A549 (cell line): ENCODE measurements around the gene PPIG. TPM values are rescaled to one million over a fixed set of nuclear protein-coding genes. Genes with fewer than 3 reads are reported as not detected.
"Not testable (repeated sequence)": the region's sequence is repeated elsewhere in the genome, so short reads cannot be mapped to it uniquely, and the experiment has no call there.

Experiments used
- ATAC-seq, 2 experiments: fragments of 200-7000 bp in 1 of 2; fragments of >200 bp in 1 of 2; cut with Nextera tagmentation in 1 of 2; cut with Tn5 transposase in 1 of 2; 3 replicates each; pipeline versions ENCODE4 v1.8.0 to v1.9.1; 2018 to 2020; ENCODE audit warnings: mild to moderate bottlenecking in 1 of 2, moderate library complexity in 1 of 2
- CTCF ChIA-PET: fragments of 300-600 bp; sonication (Branson Sonifier 250); formaldehyde crosslinking; extraction: SDS; loops from one replicate; lab custom pipeline; 2021; ENCODE audit warnings: antibody characterized with exemption, inconsistent platforms; lab: Yijun Ruan, JAX
- POLR2A ChIA-PET: fragments of 350-600 bp; formaldehyde crosslinking; extraction: SDS; loops from one replicate; lab custom pipeline; 2021; ENCODE audit warnings: antibody characterized with exemption, inconsistent platforms; lab: Yijun Ruan, JAX
- DNase-seq, 2 experiments: peaks; one replicate each; pipeline versions ENCODE4 v3.0.0 to v3.0.0-alpha.2; 2011 to 2016; ENCODE audit warnings: low read depth in 1 of 2, low spot score in 1 of 2
- FAIRE-seq: peaks from 2 replicates; lab custom pipeline; 2011; peaks lifted over from hg19 to GRCh38; lab: Jason Lieb, UNC
- H3K27ac ChIP-seq, 2 experiments: fragments of >200 bp; sonication (Bioruptor Twin); formaldehyde crosslinking; 3 replicates each; pipeline ENCODE4 v1.5.1; 2016 to 2017
- H3K4me1 ChIP-seq: fragments of >200 bp; sonication (Bioruptor Twin); formaldehyde crosslinking; 3 replicates; pipeline ENCODE4 v1.6.1; 2016
- H3K4me2 ChIP-seq: fragments of >200 bp; sonication (Bioruptor Twin); formaldehyde crosslinking; 3 replicates; pipeline ENCODE4 v1.6.1; 2016
- H3K4me3 ChIP-seq: fragments of >200 bp; sonication (Bioruptor Twin); formaldehyde crosslinking; 3 replicates; pipeline ENCODE4 v1.5.1; 2016
- H3K9me3 ChIP-seq: fragments of >200 bp; sonication (Bioruptor Twin); formaldehyde crosslinking; 3 replicates; pipeline ENCODE4 v1.6.1; 2016
- ATOH8 ChIP-seq: fragments of 250-450 bp; sonication (Bioruptor Pico); IDR thresholded peaks from 2 replicates; pipeline ENCODE4 v1.5.0; 2020; ENCODE audit warnings: low read depth, mild to moderate bottlenecking, moderate library complexity
- ESRRA ChIP-seq: fragments of 150-350 bp; IDR thresholded peaks from 2 replicates; pipeline ENCODE4 v1.6.1; 2014; ENCODE audit warnings: mild to moderate bottlenecking, low read length, borderline replicate concordance
- FOSB ChIP-seq: fragments of 250-450 bp; sonication (Bioruptor Pico); IDR thresholded peaks from 2 replicates; pipeline ENCODE4 v1.5.0; 2020; ENCODE audit warnings: mild to moderate bottlenecking, moderate library complexity
- GATA3 ChIP-seq: IDR thresholded peaks from 2 replicates; pipeline ENCODE4 v1.6.1; 2012; ENCODE audit warnings: borderline replicate concordance
- HEYL ChIP-seq: fragments of 250-450 bp; sonication (Bioruptor Pico); IDR thresholded peaks from 2 replicates; pipeline ENCODE4 v1.8.0; 2021; ENCODE audit warnings: mild to moderate bottlenecking, moderate library complexity
- HOXA7 ChIP-seq: fragments of 250-450 bp; sonication (Bioruptor Pico); IDR thresholded peaks from 2 replicates; pipeline ENCODE4 v1.5.0; 2020; ENCODE audit warnings: mild to moderate bottlenecking, moderate library complexity
- HOXB5 ChIP-seq: fragments of 250-450 bp; sonication (Bioruptor Pico); IDR thresholded peaks from 2 replicates; pipeline ENCODE4 v1.5.0; 2020; ENCODE audit warnings: mild to moderate bottlenecking, moderate library complexity
- JUN ChIP-seq, 2 experiments: fragments of >200 bp; sonication (Bioruptor Twin); formaldehyde crosslinking; IDR thresholded peaks; 2 replicates in 1 of 2; 3 replicates in 1 of 2; pipeline ENCODE4 v1.6.1; 2016 to 2017
- JUNB ChIP-seq: fragments of >200 bp; sonication (Bioruptor Twin); formaldehyde crosslinking; IDR thresholded peaks from 2 replicates; pipeline ENCODE4 v1.6.1; 2016
- MAX ChIP-seq: IDR thresholded peaks from 2 replicates; pipeline ENCODE4 v1.6.1; 2012
- NFE2L2 ChIP-seq: fragments of 150-350 bp; conservative IDR thresholded peaks from 2 replicates; pipeline ENCODE4 v1.6.1; 2014; ENCODE audit warnings: low read length
- PBX3 ChIP-seq: IDR thresholded peaks from 2 replicates; pipeline ENCODE4 v1.6.1; 2012
- POLR2A ChIP-seq: IDR thresholded peaks from 2 replicates; pipeline ENCODE4 v1.6.1; 2012; ENCODE audit warnings: mild to moderate bottlenecking, low read length
- RCOR1 ChIP-seq: fragments of 150-350 bp; IDR thresholded peaks from 2 replicates; pipeline ENCODE4 v1.6.1; 2014; ENCODE audit warnings: antibody characterized with exemption, low read length, low read depth
- REST ChIP-seq: fragments of 200-600 bp; sonication (generic); IDR thresholded peaks from 2 replicates; pipeline ENCODE4 v1.6.1; 2016; ENCODE audit warnings: antibody characterized with exemption, mild to moderate bottlenecking, moderate library complexity
- RFX5 ChIP-seq: fragments of 450-650 bp; IDR thresholded peaks from 2 replicates; pipeline ENCODE4 v1.7.1; 2014; ENCODE audit warnings: antibody characterized with exemption, mild to moderate bottlenecking, moderate library complexity
- SREBF2 ChIP-seq: fragments of 450-650 bp; IDR thresholded peaks from 2 replicates; pipeline ENCODE4 v1.6.1; 2014; ENCODE audit warnings: mild to moderate bottlenecking, moderate library complexity
- TP53 ChIP-seq: fragments of 250-450 bp; sonication (Bioruptor Pico); IDR thresholded peaks from 2 replicates; pipeline ENCODE4 v1.5.0; 2021; ENCODE audit warnings: mild to moderate bottlenecking, moderate library complexity
- USF2 ChIP-seq: fragments of 450-650 bp; IDR thresholded peaks from 2 replicates; pipeline ENCODE4 v1.6.1; 2014; ENCODE audit warnings: antibody characterized with exemption
- ZC3H11A ChIP-seq: fragments of 450-650 bp; IDR thresholded peaks from 2 replicates; pipeline ENCODE4 v1.6.1; 2014; ENCODE audit warnings: antibody characterized with exemption, mild to moderate bottlenecking
- ZNF302 ChIP-seq: fragments of 250-450 bp; sonication (Bioruptor Pico); IDR thresholded peaks from 2 replicates; pipeline ENCODE4 v1.9.0; 2021; ENCODE audit warnings: inconsistent platforms, mild to moderate bottlenecking, moderate library complexity
- WGBS: methylation state at CpG from one replicate; pipeline ENCODE4 v1.1.6; 2017; ENCODE audit errors: missing lambda C conversion rate; 5-methylcytosine and 5-hydroxymethylcytosine counted together
- polyA plus RNA-seq, 4 experiments: library from polyadenylated mRNA; depleted of rRNA in 3 of 4; stranded (reverse); fragments of >200 nt; fragmentation: RNase III in 1 of 4; extraction: RNeasy Plus Mini Kit Qiagen cat#74134 plus additional on column Dnase treatment in 1 of 4; gene quantifications; 2 replicates in 3 of 4; 3 replicates in 1 of 4; pipeline ENCODE4 v1.2.3, GENCODE V29; 2011 to 2017

PPIG gene
- polyA plus RNA-seq, 2 of the 4 experiments (the other 2 are of a cell fraction): 60.5 to 70.8 TPM

- no peak for TF ChIP-seq ESRRA
- no peak for TF ChIP-seq HOXB5
Observed at GRCh38 chr2:169565686-169566085, 18.5 kb upstream of the PPIG start (continued).

GRCh38 chr2:169569948-169570347, 14.2 kb upstream of the PPIG start:
- Histone ChIP-seq H3K4me1 (peaks cover 9% of the 10 kb centered on the region), H3K4me3 (no peak overlapping the region), H3K4me2 (no peak overlapping the region), H3K27ac (no peak overlapping the region), H3K9me3 (no peaks in the 10 kb centered on the region)
- WGBS: 86% methylated on average over 2 of the region's 2 CpGs
- no peak for TF ChIP-seq USF2
- no peak for TF ChIP-seq RFX5
- TF ChIP-seq FOSB (CRISPR knock-in tag): no peak
- no peak for TF ChIP-seq PBX3
- FAIRE-seq: no peak
- ATAC-seq: no peak
- DNase-seq: no peak
- ChIA-PET POLR2A (no interaction called here), CTCF (no interaction called here)

- H3K4me2 ChIP-seq, DNase-seq, FAIRE-seq, ATAC-seq, H3K9me3 ChIP-seq, H3K4me1 ChIP-seq, POLR2A ChIA-PET, H3K4me3 ChIP-seq, H3K27ac ChIP-seq: not testable (repeated sequence)
- WGBS: 78% methylated on average over 4 of the region's 4 CpGs
- CTCF ChIA-PET: interaction anchor here (1.2 kb wide), 1 partner anchor 42 kb away, joined by 3 read pairs; no protein-coding TSS in a partner anchor
Observed at GRCh38 chr2:169570752-169571151, 13.4 kb upstream of the PPIG start.

GRCh38 chr2:169571571-169571970, 12.6 kb upstream of the PPIG start:
- Histone ChIP-seq H3K4me1 (peaks cover 9% of the 10 kb centered on the region), H3K4me2 (peak overlapping the region; percentile 95), H3K9me3 (no peaks in the 10 kb centered on the region), H3K27ac (no peak overlapping the region), H3K4me3 (no peak overlapping the region)
- 87% methylated on average over 3 of the region's 3 CpGs for WGBS
- FAIRE-seq: no peak
- no peak for DNase-seq
- CTCF ChIA-PET: interaction anchor here (1.2 kb wide), 2 partner anchors 14 to 43 kb away, joined by 3 read pairs; no protein-coding TSS in a partner anchor
- ATAC-seq: no peak
- TF ChIP-seq MAX (no peak), HOXA7 (no peak)
- POLR2A ChIA-PET: no interaction called here

GRCh38 chr2:169572189-169572588, 12.0 kb upstream of the PPIG start:
- H3K9me3 ChIP-seq: no peaks in the 10 kb centered on the region
- no peak overlapping the region for H3K27ac ChIP-seq
- ATAC-seq (no peak), DNase-seq (no peak), FAIRE-seq (no peak)
- WGBS: 11% methylated on average over 1 of the region's 1 CpG
- ChIA-PET POLR2A (no interaction called here), CTCF (interaction anchor here (1.2 kb wide), 2 partner anchors 13 to 44 kb away, joined by 3 read pairs; no protein-coding TSS in a partner anchor)
- TF ChIP-seq SREBF2 (no peak), REST (no peak), JUN (IDR thresholded peaks at IDR 0.05) (no peak), ZNF302 (CRISPR knock-in tag) (no peak), JUNB (no peak), ATOH8 (CRISPR knock-in tag) (no peak), HEYL (no peak), RCOR1 (no peak), TP53 (CRISPR knock-in tag) (no peak), PBX3 (no peak), ZC3H11A (no peak), POLR2A (no peak), NFE2L2 (no peak), HOXA7 (no peak), GATA3 (no peak)
- peak overlapping the region; percentile 95 for H3K4me2 ChIP-seq
- H3K4me1 ChIP-seq: peaks cover 9% of the 10 kb centered on the region
- H3K4me3 ChIP-seq: peak overlapping the region; percentile 83; the same call in 2 of the 3 replicates
